Anterior cingulate cortex (tissue), 58 donors: ENCODE data around the gene CYP26C1.

ENCODE experiments used
- DNase-seq, 58 donors: peaks; one replicate each; lab custom pipeline; 2025; lab: John Stamatoyannopoulos, UW

The CYP26C1 gene

DNA sequence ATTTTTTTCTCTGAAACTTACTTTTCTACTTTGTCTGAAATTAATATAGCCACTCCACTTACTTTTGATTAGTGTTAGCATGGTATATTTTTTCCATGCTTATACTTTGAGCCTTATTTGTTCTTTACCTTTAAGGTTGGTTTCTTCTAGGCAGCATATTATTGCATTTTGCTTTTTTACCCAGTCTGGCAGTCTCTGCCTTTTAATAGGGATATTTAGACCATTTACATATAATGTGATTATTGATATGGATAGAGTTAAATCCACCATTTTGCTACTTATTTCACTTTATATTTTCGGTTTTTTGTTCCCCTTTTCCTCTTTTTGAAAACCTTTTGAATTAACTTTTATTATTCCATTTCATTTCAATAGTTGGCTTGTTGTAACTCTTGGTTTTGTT, 43.4 kb downstream of the CYP26C1 start:
- DNase-seq: no peak

DNA sequence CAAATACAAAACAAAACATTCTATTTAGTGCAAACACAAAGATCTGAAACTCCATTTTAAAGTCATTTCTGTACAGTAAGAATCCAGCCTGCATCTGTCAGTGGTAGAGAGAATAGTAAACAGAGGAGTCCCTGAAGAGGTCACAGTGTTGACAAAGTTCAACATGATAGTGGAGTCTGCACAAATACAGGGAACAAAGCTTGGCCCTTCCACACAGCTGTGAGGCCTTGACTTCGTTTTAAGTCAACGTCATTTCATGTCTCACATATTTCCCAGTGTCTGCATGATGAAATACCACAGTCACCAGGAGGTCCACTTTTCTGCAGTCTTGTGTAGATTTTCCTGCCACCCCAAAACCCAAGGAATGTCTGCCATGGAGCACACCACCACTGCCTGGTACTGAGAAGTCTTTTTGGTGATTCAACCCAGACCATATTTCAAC, 46.1 kb downstream of the CYP26C1 start:
- no peak for DNase-seq

DNA sequence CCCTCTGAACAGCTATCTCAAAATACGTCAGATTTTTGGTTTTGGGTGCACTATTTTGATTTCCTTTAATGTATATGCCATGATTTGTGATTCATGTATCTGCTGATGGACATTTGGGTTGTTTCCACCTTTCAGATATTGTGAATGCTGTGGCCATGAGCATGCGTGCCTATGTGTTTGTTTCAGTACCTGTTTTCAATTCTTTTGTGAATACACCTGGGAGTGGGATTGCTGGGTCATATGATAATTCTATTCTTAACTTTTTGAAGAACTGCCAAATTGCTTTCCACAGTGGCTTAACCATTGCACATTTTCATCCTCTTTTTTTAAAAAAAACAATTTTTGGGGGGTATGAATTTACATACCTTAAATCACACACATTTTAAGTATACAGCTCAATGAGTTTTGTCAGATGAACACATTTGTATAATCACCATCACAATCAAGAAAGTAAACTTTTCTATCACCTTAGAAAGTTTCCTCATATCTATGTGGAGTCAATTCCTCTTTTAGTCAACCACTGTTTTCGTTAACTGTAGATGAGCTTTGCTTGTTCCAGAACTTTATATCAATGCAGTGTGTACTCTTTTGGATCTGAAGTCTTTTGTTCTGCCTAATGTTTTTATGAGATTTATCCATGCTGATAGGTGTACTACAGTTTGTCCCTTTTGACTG, 50.0 kb downstream of the CYP26C1 start:
- no peak for DNase-seq

DNA sequence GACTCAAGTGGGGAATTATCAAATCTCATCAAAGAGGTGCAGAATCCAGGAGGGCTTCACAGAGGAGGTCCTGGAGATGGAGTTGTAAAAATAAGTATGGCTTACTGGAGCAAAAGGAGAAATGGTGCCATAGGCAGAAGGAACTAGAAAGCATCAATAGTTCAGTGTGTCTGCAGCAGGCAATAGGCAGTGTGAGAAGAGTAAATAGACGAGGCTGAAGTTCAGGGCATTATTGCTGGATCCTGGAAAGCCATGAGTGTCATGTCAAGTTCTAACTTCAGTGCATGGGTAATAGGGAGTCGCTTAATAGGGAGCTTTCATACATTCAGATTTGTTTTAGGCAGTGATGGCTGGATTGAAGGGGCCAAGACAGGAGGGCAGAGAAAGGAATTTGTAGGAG, 52.4 kb downstream of the CYP26C1 start:
- no peak for DNase-seq

DNA sequence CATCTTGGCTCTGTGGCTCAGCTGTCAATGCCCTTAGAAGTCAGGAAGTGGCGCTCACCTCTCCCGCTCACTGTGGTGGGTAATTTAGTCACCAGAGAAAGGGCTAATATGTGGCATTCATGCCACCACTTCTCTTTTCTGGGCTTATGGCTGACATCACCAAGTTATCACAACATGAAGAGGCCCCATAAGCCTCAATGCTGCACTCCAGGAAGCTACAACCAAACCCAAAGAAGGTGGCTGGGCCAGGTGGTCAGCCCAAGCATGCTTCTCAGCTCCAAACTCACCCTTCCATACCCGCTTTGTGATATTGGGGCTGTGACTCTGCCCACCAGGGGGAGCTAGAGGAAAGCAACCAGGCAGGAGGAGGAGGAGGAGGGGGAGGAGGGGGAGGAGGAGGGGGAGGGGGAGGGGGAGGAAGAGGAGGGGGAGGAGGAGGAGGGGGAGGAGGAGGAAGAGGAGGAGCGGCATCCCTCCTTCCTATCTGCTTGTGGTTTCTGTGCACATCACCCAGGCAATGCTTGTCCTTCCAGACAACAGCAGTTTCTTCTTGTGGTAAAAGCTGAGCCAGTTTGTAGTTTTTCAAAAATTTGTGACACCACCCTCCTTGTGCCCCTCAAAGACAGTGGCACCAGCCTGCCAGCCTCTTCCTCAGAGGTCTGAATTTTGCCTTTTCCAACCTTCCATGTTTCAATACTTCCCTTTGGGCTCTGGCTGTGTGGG, 55.2 kb downstream of the CYP26C1 start:
- DNase-seq: peak in 23 of 58 donors; percentile 2 to 33 (median 9)
